Subcutaneous adipose tissue (tissue), 4 donors: ENCODE results near the gene FHOD3. TPM values are rescaled to one million over a fixed set of nuclear protein-coding genes. Genes with fewer than 3 reads are reported as not detected.

Experiments
- total RNA-seq, 4 donors: library from RNA; depleted of rRNA; stranded (reverse); fragments of >200 nt; gene quantifications; one replicate each; pipeline ENCODE4 v1.1.0, GENCODE V29; 2016
- TF ChIP-seq, protein P1 (sequence below): fragments of 450-650 bp; IDR thresholded peaks from one replicate; pipeline ENCODE4 v1.5.1; 2016; ENCODE audit warnings: low read depth, mild to moderate bottlenecking, control low read depth, antibody characterized with exemption, moderate library complexity

FHOD3 gene
- total RNA-seq, 4 donors from 2014 or later: 1.5 to 5.4 (median 3.3) TPM

DNA sequence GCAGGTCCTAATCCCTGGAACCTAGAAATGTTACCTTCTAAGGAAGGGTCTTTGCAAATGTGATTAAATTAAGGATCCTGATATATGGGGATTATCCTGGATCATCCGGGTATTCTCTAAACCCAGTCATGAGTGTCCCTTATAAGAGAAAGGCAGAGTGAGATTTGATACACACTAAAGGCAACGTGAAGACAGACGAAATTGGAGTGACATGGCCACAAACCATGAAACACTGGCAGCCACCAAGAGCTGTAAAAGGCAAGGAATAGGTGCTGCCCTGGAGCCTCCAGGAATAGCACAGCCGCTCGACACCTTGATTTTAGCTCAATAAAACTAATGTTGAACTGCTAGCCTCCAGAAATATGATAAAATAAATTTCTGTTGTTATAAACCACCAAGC, 486.3 kb downstream of the FHOD3 start:
- TF ChIP-seq, protein P1, sequence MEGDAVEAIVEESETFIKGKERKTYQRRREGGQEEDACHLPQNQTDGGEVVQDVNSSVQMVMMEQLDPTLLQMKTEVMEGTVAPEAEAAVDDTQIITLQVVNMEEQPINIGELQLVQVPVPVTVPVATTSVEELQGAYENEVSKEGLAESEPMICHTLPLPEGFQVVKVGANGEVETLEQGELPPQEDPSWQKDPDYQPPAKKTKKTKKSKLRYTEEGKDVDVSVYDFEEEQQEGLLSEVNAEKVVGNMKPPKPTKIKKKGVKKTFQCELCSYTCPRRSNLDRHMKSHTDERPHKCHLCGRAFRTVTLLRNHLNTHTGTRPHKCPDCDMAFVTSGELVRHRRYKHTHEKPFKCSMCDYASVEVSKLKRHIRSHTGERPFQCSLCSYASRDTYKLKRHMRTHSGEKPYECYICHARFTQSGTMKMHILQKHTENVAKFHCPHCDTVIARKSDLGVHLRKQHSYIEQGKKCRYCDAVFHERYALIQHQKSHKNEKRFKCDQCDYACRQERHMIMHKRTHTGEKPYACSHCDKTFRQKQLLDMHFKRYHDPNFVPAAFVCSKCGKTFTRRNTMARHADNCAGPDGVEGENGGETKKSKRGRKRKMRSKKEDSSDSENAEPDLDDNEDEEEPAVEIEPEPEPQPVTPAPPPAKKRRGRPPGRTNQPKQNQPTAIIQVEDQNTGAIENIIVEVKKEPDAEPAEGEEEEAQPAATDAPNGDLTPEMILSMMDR: no peak

DNA sequence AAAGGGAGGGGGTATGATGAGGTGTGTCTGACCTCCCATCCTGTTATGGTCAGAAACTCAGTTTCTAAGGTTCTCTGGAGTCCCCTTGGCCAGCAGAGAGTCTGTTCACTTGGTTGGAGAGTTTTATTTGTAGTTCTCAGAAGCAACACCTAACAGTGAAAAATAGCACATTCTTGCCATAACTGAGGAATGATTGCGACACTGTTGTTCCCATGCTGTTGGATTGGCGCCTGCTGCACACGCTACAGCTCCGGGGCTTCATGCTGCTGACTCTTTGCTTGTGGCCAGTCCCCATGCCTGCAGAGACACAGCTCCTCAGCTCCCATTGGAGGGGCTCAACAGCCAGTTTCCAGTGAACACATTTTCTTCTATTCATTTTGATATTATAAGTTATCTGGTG, 489.2 kb downstream of the FHOD3 start:
- TF ChIP-seq, protein P1: no peak

DNA sequence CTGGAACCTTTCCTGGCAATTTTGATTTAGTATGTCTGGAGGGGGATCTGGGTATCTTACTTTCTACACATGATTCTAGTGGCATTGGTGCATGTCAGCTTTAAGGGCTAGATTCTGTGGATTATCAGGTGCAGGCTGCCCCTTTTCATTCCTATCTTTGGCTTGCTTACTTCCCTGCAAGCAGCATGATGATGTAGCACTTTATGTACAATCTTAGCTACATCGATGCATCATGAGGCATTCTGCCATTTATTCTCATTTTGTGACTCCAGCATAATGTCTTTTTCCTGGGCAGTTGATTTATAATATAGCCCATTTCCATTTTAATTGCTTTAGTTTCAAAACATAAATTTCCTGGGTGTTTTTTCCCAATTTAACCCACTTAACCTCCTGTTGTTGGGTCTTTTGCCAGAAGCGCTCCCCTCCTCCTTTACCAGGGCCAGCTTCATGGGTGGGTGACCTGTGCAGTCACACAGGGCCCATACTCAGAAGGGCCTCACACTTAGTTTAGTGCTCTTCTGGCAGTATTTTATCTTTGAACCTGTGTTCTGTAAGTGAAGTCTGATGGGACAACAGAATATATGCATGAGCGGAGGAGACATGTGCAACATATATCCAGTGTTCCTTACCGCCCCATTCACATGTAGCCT, 495.2 kb downstream of the FHOD3 start:
- TF ChIP-seq, protein P1: no peak

DNA sequence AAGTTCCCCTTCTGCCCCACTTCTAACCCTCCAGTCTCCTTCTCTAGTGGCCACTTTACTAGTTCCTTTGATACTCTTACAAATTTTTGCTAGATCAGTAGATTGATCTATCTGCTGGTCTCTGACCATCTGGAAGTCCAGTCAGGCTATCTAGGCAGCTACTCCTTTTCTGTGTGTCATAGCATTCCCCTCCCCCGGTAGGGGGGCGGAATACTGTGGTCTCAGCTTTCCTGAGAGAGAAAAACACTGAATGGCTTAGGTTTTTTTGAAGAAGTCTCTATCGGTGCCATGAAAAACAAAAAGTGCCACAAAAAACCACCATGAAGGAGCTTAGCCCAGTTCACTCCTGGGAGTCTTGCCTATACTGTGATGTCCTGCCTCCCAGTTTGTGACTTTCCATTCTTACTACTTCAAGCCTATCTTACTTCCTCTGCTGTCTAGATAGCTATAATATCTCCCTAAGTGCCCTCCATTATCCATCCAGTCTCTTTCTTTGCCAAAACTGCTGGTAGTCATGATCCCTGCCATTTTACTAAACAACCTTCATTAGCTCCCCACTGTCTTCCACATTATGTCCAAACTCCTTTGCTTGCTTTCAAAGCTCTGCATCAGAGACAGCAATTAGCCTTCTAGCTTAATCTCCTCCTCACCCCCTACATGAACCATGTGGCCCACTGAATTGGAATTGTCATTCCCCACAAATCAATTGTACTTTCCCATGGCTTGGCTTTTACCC, 501.4 kb downstream of the FHOD3 start:
- TF ChIP-seq, protein P1: no peak

DNA sequence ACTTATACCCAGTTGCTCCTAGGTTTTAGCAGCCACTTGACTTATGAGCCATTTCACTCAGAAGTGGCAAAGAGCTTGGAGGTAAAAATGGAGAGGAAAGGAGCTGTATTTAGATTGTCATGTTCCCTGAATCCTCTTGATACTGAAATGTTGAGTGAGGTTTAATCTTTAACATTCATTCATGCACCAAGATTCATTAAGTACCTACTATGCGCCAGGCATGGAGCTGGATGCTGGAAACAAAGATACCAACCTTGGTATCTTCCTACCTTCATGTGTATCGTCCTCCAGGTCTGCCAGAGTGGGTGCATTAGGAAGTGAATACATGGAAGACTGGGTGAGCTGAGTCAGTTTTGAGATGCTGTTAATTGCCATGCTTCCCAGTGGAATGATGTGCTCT, 507.6 kb downstream of the FHOD3 start:
- TF ChIP-seq, protein P1: no peak

DNA sequence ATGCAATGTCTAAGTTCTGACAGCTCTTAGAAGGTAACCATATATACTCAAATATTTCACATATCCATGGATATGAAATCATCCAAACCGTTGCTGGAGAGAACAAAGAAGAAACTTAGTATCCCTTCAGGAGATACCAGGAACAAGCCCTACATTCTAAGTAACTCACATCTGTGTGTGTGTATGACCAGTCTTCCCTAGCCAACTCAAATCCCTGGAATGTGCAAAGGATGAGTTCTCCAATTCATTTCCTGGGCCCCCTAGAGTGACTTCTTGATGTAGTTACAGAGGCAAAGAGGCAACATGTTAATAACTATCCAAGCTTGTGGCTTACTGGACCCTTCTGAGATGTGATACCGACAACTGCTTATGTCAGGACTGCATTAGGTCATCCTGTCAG, 511.2 kb downstream of the FHOD3 start:
- TF ChIP-seq, protein P1: no peak

DNA sequence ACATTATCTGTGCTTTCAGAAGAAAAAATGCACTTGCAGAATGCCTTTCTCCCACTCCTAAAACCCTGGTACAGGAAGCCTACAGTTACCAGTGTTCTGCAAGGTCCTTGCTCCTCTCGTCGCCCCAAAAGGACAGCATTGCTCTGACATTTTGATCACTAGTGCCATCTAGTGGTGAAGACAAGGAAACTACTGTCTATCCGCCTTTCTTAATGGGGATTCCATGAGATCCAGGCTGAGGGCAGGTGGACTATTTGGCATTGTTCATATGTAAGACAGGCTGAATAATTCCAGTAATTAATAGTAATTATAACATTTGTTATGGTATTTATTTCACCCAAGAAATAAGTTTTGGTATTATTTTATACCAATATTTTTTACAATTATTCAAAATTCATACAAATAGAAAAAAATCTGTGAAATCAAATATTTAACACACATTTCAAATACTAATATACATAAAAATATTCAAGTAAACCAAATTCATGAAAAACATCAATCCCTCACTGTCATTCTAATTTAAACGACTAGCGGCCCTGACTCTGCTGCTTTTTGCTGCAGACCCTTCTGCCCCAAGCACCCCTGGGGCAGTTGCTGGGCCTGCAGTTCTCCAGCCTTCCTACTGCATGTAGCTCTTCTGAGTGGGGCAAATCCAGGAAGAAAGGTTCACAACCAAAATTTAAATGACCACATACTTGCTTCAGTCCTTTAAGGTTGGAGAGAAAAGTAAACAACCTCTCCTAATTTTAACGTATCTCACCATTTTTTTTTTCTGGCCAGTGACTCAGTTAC, 512.3 kb downstream of the FHOD3 start:
- TF ChIP-seq, protein P1: no peak
